Coronary artery (tissue), 2 donors: Measurements from ENCODE around the gene IGFL4.

Experiments
- DNase-seq: peaks from one replicate; pipeline ENCODE4 v3.0.0-alpha.2; 2017; ENCODE audit warnings: low spot score
- H3K27ac ChIP-seq, 2 donors: fragments of 200-600 bp; sonication (generic); one replicate each; pipeline ENCODE4 v1.5.1; 2016 to 2019
- H3K4me3 ChIP-seq: fragments of 200-600 bp; sonication (generic); 2 replicates; pipeline ENCODE4 v1.5.1; 2016; ENCODE audit warnings: mild to moderate bottlenecking, moderate library complexity
- TF ChIP-seq, protein P1 (sequence below): fragments of 200-600 bp; sonication (generic); IDR thresholded peaks from one replicate; pipeline ENCODE4 v1.5.1; 2019; ENCODE audit warnings: antibody characterized with exemption

IGFL4 gene

DNA sequence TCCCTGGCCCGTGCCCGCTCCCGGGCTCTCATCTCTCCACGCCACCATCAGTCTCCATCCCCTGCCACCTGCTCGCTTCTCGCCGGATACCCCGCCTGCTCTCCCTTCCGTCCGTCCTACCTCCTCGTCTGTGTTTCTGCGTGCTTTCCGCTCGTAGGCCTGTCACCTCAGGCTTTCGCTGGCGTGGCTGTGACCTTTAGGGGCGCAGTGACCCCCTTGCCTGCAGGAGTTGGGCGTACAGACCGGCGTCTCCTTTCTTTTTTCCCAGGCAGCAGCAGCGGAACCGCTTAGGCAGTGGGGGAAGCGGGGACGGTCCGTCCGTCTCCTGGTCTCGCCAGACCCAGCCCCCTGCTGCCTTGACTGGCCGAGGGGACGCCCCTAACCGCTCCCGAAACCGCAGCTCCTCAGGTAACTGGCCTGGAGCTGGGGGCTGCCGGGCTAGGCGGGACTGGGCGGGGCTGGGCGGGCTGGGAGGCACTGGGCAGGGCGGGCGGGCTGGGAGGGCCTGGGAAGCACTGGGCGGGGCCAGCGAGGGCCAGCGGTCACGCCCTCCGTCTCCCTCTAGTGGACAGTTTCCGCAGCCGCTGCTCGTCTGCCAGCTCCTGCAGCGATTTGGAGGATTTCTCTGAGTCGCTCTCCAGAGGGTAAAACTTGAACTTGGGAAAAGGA lies 24.2 kb downstream of the IGFL4 start:
- peak; percentile 84 for DNase-seq
- peak overlapping the region; percentile 38 to 51 for H3K27ac ChIP-seq
- H3K4me3 ChIP-seq, result peak overlapping the region; percentile 81
- TF ChIP-seq, protein P1, sequence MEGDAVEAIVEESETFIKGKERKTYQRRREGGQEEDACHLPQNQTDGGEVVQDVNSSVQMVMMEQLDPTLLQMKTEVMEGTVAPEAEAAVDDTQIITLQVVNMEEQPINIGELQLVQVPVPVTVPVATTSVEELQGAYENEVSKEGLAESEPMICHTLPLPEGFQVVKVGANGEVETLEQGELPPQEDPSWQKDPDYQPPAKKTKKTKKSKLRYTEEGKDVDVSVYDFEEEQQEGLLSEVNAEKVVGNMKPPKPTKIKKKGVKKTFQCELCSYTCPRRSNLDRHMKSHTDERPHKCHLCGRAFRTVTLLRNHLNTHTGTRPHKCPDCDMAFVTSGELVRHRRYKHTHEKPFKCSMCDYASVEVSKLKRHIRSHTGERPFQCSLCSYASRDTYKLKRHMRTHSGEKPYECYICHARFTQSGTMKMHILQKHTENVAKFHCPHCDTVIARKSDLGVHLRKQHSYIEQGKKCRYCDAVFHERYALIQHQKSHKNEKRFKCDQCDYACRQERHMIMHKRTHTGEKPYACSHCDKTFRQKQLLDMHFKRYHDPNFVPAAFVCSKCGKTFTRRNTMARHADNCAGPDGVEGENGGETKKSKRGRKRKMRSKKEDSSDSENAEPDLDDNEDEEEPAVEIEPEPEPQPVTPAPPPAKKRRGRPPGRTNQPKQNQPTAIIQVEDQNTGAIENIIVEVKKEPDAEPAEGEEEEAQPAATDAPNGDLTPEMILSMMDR, result peak; percentile 90

DNA sequence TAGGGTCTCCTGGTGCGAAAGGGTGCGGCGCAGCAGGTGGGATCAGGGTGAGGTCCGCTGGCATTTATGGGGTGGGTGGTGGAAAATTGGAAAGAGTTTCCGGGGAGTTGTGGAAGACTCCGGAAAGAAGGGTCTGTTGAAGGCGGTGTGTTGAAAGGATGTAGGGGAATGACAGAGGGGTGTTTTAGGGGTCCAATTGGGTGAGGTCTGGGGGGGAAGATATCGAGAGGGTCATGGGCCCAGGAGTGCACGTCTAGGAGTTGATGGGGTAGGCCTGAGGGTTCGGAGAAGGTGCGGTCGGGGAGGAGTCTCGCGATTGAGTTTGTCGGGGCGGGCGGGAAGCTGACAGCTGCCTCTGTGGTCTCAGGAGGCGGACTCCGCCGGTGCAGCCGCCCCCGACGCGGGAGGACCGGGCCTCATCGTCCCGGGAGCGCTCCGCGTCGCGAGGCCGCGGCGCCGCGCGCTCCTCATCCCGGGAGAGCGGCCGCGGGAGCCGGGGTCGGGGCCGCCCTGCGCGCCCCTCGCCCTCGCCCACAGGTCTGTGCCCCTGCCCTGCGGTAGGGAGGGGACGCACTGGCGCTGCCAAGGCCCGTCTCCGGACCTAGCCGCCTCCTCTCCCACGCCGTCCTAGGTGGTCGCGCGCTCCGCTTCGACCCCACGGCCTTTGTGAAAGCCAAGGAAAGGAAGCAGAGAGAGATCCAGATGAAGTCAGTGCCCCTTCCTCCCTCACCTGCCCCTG lies 24.9 kb downstream of the IGFL4 start:
- TF ChIP-seq, protein P1, result no peak
- DNase-seq, result no peak
- Histone ChIP-seq H3K27ac (peak overlapping the region in 1 of 2 donors; percentile 51), H3K4me3 (peak overlapping the region; percentile 81)

DNA sequence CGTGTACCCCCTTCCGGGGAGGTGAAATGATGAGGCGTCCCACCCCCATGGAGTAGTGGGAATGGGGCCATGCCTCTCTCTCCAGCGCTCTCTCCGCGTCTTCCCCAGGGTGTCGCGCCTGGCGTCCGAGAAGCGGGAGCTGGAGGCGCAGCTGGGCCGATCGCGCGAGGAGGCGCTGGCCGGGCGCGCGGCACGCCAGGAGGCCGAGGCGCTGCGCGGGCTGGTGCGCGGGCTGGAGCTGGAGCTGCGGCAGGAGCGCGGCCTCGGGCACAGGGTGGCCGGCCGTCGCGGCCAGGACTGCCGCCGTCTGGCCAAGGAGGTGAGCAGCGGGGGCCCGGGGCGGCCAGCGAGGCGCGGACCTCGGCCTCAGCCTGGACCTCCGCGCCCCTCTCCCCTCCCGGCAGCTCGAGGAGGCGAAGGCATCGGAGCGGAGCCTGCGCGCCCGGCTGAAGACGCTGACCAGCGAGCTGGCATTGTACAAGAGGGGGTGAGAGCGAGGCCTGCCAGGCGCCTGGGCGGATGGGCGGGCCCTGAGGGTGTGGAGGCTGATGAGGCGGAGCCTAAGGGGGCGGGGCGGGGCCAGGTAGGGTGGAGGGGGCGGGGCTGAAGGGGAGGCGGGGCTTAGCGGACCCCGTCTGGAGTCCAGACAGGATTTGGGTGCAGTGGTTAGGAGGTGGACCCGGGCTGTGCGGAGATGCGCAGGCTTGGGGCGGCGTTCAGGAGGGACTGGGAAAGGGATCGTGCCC lies 25.7 kb downstream of the IGFL4 start:
- DNase-seq, result no peak
- TF ChIP-seq, protein P1, result no peak
- Histone ChIP-seq H3K4me3 (peak overlapping the region; percentile 81), H3K27ac (peak overlapping the region in 1 of 2 donors; percentile 7)

DNA sequence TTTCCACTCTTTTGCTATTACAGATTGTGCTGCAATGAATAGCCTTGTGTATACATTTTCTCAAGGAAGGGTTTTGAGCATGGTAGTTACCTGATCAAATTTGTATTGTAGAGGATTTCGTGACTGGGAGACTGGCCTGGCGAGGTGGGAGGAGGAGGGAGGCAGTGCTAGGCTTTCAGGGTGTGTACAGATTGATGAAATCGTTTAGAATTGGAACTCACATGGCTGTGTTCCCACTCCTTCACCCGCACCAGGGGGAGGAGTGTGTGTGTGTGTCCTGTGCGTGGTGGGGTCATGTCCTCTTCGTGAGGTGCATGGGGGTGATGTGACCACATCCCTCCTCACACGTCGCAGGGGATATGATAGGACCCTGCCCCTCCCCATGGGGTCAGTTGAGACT lies 26.3 kb downstream of the IGFL4 start:
- Histone ChIP-seq H3K4me3 (peak overlapping the region; percentile 81), H3K27ac (no peak overlapping the region)
- TF ChIP-seq, protein P1, result no peak
- DNase-seq, result no peak

DNA sequence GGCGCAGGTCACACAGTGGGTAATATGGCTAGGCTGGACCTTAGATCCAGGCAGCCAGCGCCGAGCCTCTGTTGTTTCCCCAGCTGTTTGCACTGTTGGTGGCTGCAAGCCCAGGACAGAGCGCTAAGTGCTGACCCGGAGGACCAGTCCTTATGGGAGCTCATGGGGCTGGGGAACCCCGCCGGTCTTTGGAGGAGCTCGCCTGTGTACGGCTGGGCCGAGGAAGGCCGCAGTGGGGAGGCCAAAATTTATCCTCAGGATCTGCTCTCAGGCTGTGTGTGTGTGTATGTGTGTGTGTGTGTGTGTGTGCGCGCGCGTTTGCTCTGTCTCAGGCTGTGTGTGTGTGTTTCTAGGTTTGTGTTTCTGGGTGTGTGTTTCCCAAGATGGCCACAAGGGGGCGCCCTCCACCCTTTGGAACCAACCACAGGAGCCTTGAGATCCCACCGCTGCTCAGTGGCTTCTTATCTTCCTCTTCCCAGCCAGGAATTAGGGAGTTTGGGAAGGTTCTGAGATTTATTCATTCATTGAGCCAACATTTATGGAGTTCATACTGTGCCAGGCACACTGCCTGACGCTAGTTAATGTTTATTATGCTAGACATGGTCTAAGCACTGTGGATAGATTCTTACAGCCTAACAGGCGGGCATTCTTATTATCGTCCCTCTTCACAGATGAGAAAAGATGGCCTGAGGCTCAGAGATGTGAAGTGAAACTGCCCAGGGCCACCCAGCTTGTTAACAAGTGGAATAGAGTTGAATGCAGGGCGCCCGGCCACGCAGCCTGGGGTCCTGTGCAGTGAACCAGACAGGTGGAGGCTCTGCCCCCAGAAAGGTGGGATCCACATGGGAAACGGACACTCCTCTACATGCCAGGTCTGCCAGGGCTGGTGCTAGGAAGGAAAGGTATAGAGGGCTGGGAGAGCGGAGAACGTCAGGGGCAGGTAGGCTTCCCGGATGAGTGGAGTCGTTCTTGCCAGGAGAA lies 31.0 kb downstream of the IGFL4 start:
- no peak overlapping the region for H3K27ac ChIP-seq
- DNase-seq, result no peak
- H3K4me3 ChIP-seq, result no peak overlapping the region
- TF ChIP-seq, protein P1, result peak; percentile 86

DNA sequence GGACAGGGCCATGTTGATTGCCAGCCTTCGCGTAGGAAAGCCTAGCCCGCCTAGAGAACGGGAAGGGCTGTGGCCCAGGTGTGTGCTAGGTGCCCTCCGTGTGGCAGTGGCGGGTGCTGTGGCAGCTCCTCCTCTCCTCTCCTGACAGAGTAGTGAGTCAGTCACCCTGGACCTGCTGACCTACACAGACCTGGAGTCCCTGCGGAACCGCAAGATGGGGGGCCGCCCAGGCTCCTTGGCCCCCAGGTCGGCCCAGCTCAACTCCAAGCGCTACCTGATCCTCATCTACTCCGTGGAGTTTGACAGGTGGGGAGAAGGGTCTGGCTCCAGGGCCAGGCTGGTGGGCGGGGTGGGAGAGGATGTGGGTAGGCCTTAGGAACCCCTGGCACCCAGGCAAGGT lies 34.4 kb downstream of the IGFL4 start:
- Histone ChIP-seq H3K4me3 (no peak overlapping the region), H3K27ac (no peak overlapping the region)
- DNase-seq, result no peak
- TF ChIP-seq, protein P1, result no peak
